GM12891 (cell line): ENCODE measurements around the gene DBH. TPM values are rescaled to one million over a fixed set of nuclear protein-coding genes. Genes with fewer than 3 reads are reported as not detected.

Experiments used
- DNase-seq: peaks from one replicate; pipeline ENCODE4 v3.0.0; 2011; ENCODE audit warnings: low spot score; ENCODE audit not compliant: insufficient read length
- FAIRE-seq: peaks from 2 replicates; lab custom pipeline; 2011; peaks lifted over from hg19 to GRCh38; lab: Jason Lieb, UNC
- PAX5 ChIP-seq: IDR thresholded peaks from 2 replicates; pipeline ENCODE4 v1.6.1; 2011; ENCODE audit warnings: low read length, moderate library complexity, mild to moderate bottlenecking; ENCODE audit not compliant: insufficient read depth, severe bottlenecking
- POLR2A ChIP-seq: IDR thresholded peaks from 2 replicates; pipeline ENCODE4 v1.6.1; 2011; ENCODE audit warnings: low read depth, low read length, control low read depth
- POLR2AphosphoS5 ChIP-seq: IDR thresholded peaks from 2 replicates; pipeline ENCODE4 v1.6.1; 2011; ENCODE audit warnings: low read depth, low read length, control low read depth
- POU2F2 ChIP-seq: IDR thresholded peaks from 2 replicates; pipeline ENCODE4 v1.6.1; 2011; ENCODE audit warnings: low read depth, mild to moderate bottlenecking, control low read depth, low read length, moderate library complexity
- SPI1 ChIP-seq: IDR thresholded peaks from 2 replicates; pipeline ENCODE4 v1.6.1; 2011; ENCODE audit warnings: low read depth, low read length, control low read depth
- TAF1 ChIP-seq: IDR thresholded peaks from 2 replicates; pipeline ENCODE4 v1.6.1; 2011; ENCODE audit warnings: low read depth, low read length, control low read depth
- polyA plus RNA-seq: library from polyadenylated mRNA; unstranded; fragments of >200 nt; gene quantifications from one replicate; pipeline ENCODE4 v1.2.1, GENCODE V29; 2012; ENCODE audit warnings: low read depth, missing spikeins, inconsistent platforms; ENCODE audit not compliant: missing spikeins

Gene DBH
- 0.05 TPM for polyA plus RNA-seq

- DNase-seq (no peak), FAIRE-seq (no peak)
- TF ChIP-seq PAX5 = no peak
- TF ChIP-seq POU2F2 = no peak
- no peak for TF ChIP-seq POLR2A
- no peak for TF ChIP-seq SPI1
Measured at GRCh38 chr9:133635533-133636531, at the start of gene DBH. Gene DBH, plus strand, starts transcription at chr9:133636363. Its CDS starts 9 bp downstream, at chr9:133636372.

DNA sequence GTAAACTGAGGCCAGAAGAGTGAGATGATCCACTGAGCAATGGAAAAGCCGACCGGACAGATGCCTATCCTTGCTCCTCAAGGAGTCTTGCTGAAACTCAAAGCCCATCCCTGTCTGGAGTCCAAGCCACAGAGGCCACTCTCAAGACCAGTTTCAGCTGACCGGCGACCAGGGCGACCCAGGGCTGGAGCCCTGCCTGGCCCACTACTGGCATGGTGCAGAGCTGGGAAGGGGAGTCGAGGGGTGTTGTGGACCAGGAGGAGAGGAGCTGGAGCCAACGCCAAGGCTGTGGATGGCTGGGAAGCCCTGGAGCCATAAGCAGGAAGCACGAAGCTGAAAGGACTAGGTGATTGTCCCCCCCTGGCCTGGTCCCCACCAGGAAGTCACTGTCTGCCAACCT, 49.1 kb upstream of the DBH start:
- FAIRE-seq (no peak), DNase-seq (no peak)
- no peak for TF ChIP-seq POLR2AphosphoS5
- TF ChIP-seq PAX5 = no peak
- no peak for TF ChIP-seq POLR2A
- no peak for TF ChIP-seq POU2F2
- TF ChIP-seq TAF1 = no peak
- TF ChIP-seq SPI1 = no peak

- no peak for TF ChIP-seq POLR2A
- no peak for TF ChIP-seq POU2F2
- no peak for TF ChIP-seq POLR2AphosphoS5
- TF ChIP-seq PAX5 = no peak
- no peak for TF ChIP-seq TAF1
- no peak for TF ChIP-seq SPI1
- no peak for FAIRE-seq
- no peak for DNase-seq
Measured at GRCh38 chr9:133587466-133587865, 48.7 kb upstream of the DBH start.

DNA sequence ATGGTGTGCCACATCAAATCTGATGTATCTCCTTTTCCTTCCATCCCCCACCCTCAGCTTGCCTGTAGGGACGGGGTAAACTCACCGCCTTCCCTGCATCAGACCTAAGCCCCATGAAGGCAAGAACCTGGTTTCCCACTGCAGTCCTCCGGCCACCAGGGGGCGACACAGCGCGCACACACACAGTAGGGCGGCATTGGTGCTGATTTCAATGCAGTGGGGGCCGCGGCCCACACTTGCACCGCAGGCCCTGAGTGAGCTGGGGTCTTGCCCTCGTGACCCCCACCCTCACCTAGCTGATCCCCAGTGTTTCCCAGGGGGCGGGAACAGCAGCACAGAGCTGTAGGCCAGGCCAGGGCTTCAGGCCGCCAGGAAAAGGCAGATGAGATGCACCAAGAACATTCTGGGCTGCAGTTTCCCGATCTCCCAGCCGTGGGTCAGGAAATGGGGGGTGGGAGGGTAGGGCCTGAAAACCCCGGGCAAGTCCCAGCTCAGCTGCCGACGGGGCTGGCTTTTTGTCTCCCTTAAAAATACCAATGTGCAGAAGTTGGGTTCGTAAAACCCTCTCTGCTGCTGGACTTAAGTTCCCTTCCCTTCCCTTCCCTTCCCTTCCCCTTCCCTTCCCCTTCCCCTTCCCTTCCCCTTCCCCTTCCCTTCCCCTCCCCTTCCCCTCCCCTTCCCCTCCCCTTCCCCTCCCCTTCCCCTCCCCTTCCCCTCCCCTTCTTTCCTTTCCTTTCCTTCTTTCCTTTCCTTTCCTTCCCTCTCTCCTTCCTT, 46.5 kb upstream of the DBH start:
- no peak for FAIRE-seq
- TF ChIP-seq POLR2A (no peak), PAX5 (no peak), SPI1 (no peak), POLR2AphosphoS5 (no peak), POU2F2 (no peak), TAF1 (no peak)
- no peak for DNase-seq

DNA sequence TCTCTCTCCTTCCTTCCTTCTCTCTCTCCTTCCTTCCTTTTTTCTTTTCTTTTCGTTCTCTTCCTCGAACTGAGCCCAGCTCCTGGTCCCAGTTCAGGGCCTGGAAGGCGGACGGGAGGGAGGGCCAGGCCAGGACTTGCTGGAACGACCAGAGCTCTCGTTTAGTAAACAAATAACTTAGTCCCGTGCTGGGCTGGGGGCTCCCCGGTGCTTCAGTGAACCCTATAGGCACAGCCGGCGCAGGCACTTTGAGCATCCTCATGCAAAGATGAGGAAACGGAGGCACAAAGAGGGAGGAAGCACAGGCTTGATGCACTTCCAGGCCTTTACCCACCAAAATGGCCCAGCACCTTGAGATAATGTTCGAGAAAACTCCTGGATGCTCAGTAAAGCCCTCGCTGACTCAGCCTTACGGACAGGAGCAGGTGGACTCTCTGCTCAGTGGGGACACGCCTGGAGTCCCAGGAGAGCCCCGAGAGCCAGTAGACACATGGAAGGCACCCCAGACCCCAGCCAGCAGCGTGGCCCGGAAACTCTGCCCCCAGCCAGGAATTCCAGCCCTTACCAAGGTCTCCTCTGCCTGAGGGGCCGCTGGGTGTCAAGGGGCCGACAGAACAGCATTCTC, 45.8 kb upstream of the DBH start:
- TF ChIP-seq TAF1 (no peak), PAX5 (no peak), POLR2A (no peak), POU2F2 (no peak), SPI1 (no peak), POLR2AphosphoS5 (no peak)
- DNase-seq (no peak), FAIRE-seq (no peak)

DNA sequence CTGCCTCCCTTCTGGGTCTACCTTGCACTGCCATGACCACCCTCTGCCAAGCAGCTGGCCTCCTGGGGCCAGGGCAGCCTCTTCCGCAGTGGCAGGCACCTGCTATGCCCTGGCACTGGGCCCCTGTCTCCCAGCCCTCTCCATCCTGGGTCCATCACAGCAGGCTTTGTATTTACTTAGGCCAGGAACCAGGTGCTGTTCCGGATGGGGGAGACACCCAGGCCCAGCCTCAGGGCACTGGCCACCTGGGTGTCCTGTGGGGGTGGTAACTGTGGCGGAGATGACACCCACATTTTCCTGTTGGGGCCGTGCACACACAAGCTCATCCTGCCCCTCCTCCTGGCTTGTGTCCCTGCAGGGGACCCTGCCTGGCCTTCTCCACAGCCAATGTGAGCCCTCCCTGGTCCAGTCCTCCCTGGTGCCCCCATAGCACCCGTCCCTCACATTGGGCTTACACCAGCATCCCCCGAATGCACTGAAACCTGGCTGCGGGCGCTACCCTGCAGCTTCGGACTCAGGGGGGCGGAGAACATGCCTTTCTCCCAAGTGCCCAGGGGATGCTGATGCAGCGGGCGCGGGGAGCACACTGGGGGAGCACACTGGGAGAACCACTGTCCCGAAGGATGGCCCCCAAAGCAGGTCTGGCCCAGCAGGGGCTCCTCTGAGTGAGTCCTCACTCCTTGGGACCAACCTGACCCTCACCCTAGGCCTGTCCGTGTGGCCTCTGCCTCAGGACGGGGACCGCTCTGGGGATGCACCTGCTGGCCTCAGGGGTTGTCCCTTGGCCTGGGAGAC, 44.9 kb upstream of the DBH start:
- TF ChIP-seq POLR2AphosphoS5 = no peak
- no peak for TF ChIP-seq POLR2A
- TF ChIP-seq SPI1 = no peak
- no peak for TF ChIP-seq TAF1
- TF ChIP-seq PAX5 = no peak
- no peak for TF ChIP-seq POU2F2
- no peak for FAIRE-seq
- no peak for DNase-seq

GRCh38 chr9:133591985-133592384, 44.2 kb upstream of the DBH start:
- no peak for FAIRE-seq
- TF ChIP-seq POU2F2 (no peak), PAX5 (no peak), TAF1 (no peak), POLR2A (no peak), SPI1 (no peak), POLR2AphosphoS5 (no peak)
- DNase-seq = no peak

GRCh38 chr9:133592731-133593409, 43.3 kb upstream of the DBH start:
- TF ChIP-seq PAX5 (no peak), POLR2AphosphoS5 (no peak), SPI1 (no peak), POU2F2 (no peak), TAF1 (no peak), POLR2A (no peak)
- DNase-seq (no peak), FAIRE-seq (no peak)
